ENCODE data around the gene KCTD6. TPM values are rescaled to one million over a fixed set of nuclear protein-coding genes. Genes with fewer than 3 reads are reported as not detected.

KCTD6 gene
- polyA plus RNA-seq, 1 donor (not counting 4 experiments of a cell fraction or from before 2014, with no cell fraction given), result 7.6 TPM

DNA sequence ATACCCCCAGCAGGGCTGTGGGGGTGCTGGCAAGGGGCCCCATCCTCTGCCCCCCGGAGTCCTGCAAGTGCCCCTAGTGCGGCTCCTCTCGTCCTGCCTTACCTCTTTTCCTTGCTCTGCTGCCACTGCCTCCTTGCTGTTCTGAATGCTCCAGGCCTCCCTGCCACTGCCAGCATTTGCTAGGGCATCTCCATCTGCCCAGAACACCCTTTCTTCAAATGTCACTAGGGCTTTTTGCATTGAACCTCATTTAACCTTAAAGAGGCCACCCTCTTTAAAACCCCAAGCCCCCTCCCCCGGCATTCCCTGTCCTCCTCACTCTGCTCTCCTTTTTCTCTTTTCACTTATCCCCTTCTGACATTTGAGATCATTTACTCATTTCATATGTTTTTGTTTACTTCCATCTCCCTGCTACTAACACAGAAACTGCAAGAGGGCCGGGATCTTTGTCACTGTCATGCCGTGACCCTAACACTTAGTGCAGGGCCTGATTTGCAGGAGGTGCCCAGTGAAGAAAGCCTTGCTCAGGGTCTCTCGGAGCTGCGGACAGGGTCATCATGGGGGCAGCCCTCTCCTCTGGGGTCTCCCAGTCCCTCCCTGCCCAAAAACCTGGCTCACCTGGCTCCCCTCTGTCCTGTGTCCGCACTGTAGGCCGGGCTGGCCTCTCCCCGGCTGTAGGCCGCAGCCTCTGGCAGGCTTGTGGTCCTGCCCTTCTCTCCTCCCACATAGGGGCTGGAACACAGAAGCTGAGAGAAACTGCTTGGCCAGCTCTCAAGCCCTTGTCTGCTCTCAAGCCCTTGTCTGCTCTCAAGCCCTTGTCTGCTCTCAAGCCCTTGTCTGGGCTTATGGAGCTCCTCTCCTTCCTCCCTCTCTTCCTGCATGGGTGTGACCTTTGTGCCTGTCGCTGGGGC is 44.9 kb downstream of the KCTD6 start, which contains the start of gene ACOX2:
TSS of gene ACOX2 (minus strand) at position 690 of the 911 bp plus-strand sequence. CDS start 2,084 bp downstream, outside the sequence.
- no peak within 1 kb of the TSS for H3K4me3 ChIP-seq (ENCODE audit: control insufficient read depth in 2 of 3, extremely low read depth in 1 of 3, insufficient read depth in 2 of 3, low read depth in 1 of 3, low read length in 3 of 3)

GRCh38 chr3:58537412-58538301 is 45.8 kb downstream of the KCTD6 start:
- FAIRE-seq (no peak), DNase-seq (ENCODE audit: low read depth, low spot score) (no peak)
- Histone ChIP-seq H3K9me3 (ENCODE audit: control insufficient read depth, low read depth, low read length) (no peaks in the 10 kb centered on the region), H3K27ac (ENCODE audit: control insufficient read depth, insufficient read depth, low read length) (no peak overlapping the region), H3K4me2 (ENCODE audit: control insufficient read depth, extremely low read depth, insufficient read depth, low read depth, low read length) (no peak overlapping the region), H3K9me1 (ENCODE audit: control insufficient read depth, extremely low read depth, insufficient read depth, low read length) (no peaks in the 10 kb centered on the region), H2AFZ (ENCODE audit: control insufficient read depth, low read length) (no peak overlapping the region), H3K9ac (ENCODE audit: control insufficient read depth, extremely low read depth, insufficient read depth, low read length) (no peak overlapping the region), H3K4me1 (ENCODE audit: control insufficient read depth, extremely low read depth, insufficient read depth, low read length) (peaks cover 1% of the 10 kb centered on the region), H3K4me3 (ENCODE audit: control insufficient read depth in 2 of 3, extremely low read depth in 1 of 3, insufficient read depth in 2 of 3, low read depth in 1 of 3, low read length in 3 of 3) (no peak overlapping the region), H3K79me2 (ENCODE audit: control insufficient read depth, insufficient read depth, low read length) (no peaks in the 10 kb centered on the region), H3K27me3 (ENCODE audit: control insufficient read depth, extremely low read depth, insufficient read depth, low read length) (no peaks in the 10 kb centered on the region), H3K36me3 (ENCODE audit: control insufficient read depth in 2 of 2, extremely low read depth in 1 of 2, insufficient read depth in 2 of 2, low read length in 2 of 2) (no peaks in the 10 kb centered on the region), H4K20me1 (ENCODE audit: control insufficient read depth, extremely low read depth, insufficient read depth, low read length) (no peaks in the 10 kb centered on the region)
- dilution Hi-C loops (cut with MboI; ENCODE audit: extremely low pct_ligation_motif_present, low sequenced_read_pairs), result no loop called here
- TF ChIP-seq EZH2 (IDR thresholded peaks at IDR 0.05; ENCODE audit: low read length), result no peak
- TF ChIP-seq, protein P1, sequence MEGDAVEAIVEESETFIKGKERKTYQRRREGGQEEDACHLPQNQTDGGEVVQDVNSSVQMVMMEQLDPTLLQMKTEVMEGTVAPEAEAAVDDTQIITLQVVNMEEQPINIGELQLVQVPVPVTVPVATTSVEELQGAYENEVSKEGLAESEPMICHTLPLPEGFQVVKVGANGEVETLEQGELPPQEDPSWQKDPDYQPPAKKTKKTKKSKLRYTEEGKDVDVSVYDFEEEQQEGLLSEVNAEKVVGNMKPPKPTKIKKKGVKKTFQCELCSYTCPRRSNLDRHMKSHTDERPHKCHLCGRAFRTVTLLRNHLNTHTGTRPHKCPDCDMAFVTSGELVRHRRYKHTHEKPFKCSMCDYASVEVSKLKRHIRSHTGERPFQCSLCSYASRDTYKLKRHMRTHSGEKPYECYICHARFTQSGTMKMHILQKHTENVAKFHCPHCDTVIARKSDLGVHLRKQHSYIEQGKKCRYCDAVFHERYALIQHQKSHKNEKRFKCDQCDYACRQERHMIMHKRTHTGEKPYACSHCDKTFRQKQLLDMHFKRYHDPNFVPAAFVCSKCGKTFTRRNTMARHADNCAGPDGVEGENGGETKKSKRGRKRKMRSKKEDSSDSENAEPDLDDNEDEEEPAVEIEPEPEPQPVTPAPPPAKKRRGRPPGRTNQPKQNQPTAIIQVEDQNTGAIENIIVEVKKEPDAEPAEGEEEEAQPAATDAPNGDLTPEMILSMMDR (optimal IDR thresholded peaks at IDR 0.05 in 1 of 3, IDR thresholded peaks at IDR 0.05 in 1 of 3, conservative IDR thresholded peaks at IDR 0.05 in 1 of 3; ENCODE audit: extremely low read depth in 1 of 3, insufficient read depth in 2 of 3, low read length in 3 of 3), result no peak

More for the DNA sequence above, 44.9 kb downstream of the KCTD6 start, which contains the start of gene ACOX2:
- no peak for DNase-seq (ENCODE audit: low read depth, low spot score)
- no peak within 1 kb of the TSS for H3K4me2 ChIP-seq (ENCODE audit: control insufficient read depth, extremely low read depth, insufficient read depth, low read depth, low read length)
- no peak within 1 kb of the TSS for H2AFZ ChIP-seq (ENCODE audit: control insufficient read depth, low read length)
- no peak within 1 kb of the TSS for H3K27ac ChIP-seq (ENCODE audit: control insufficient read depth, insufficient read depth, low read length)
- H4K20me1 ChIP-seq (ENCODE audit: control insufficient read depth, extremely low read depth, insufficient read depth, low read length), result no peaks in the 10 kb centered on the region
- no peaks in the 10 kb centered on the region for H3K27me3 ChIP-seq (ENCODE audit: control insufficient read depth, extremely low read depth, insufficient read depth, low read length)
- H3K79me2 ChIP-seq (ENCODE audit: control insufficient read depth, insufficient read depth, low read length), result no peaks in the 10 kb centered on the region
- peaks cover 3% of the 10 kb centered on the region for H3K4me1 ChIP-seq (ENCODE audit: control insufficient read depth, extremely low read depth, insufficient read depth, low read length)
- no peaks in the 10 kb centered on the region for H3K9me3 ChIP-seq (ENCODE audit: control insufficient read depth, low read depth, low read length)
- TF ChIP-seq, protein P1 (optimal IDR thresholded peaks at IDR 0.05 in 1 of 3, IDR thresholded peaks at IDR 0.05 in 1 of 3, conservative IDR thresholded peaks at IDR 0.05 in 1 of 3; ENCODE audit: extremely low read depth in 1 of 3, insufficient read depth in 2 of 3, low read length in 3 of 3), result no peak
- no peak for TF ChIP-seq EZH2 (IDR thresholded peaks at IDR 0.05; ENCODE audit: low read length)
- no peaks in the 10 kb centered on the region for H3K9me1 ChIP-seq (ENCODE audit: control insufficient read depth, extremely low read depth, insufficient read depth, low read length)
- no peaks in the 10 kb centered on the region for H3K36me3 ChIP-seq (ENCODE audit: control insufficient read depth in 2 of 2, extremely low read depth in 1 of 2, insufficient read depth in 2 of 2, low read length in 2 of 2)
- no peak for FAIRE-seq
- H3K9ac ChIP-seq (ENCODE audit: control insufficient read depth, extremely low read depth, insufficient read depth, low read length), result no peak within 1 kb of the TSS
- dilution Hi-C loops (cut with MboI; ENCODE audit: extremely low pct_ligation_motif_present, low sequenced_read_pairs), result no loop called here

Measured in keratinocyte (primary cell).